Renal pelvis (tissue), 4 donors: ENCODE results near the gene DPP6. TPM values are rescaled to one million over a fixed set of nuclear protein-coding genes. Genes with fewer than 3 reads are reported as not detected.
A peak's percentile ranks its signal among the peaks of the same experiment; 100 is the strongest.

Source experiments
- DNase-seq: peaks from one replicate; pipeline ENCODE4 v3.0.0-alpha.2; 2013
- polyA plus RNA-seq, 3 donors: library from polyadenylated mRNA; unstranded; fragments of 120-200 nt; gene quantifications; one replicate each; pipeline ENCODE4 v1.2.1, GENCODE V29; 2013; ENCODE audit not compliant: insufficient read length in 3 of 3

The DPP6 gene
- polyA plus RNA-seq, 3 donors: 33.5 to 49.0 (median 44.4) TPM

DNA sequence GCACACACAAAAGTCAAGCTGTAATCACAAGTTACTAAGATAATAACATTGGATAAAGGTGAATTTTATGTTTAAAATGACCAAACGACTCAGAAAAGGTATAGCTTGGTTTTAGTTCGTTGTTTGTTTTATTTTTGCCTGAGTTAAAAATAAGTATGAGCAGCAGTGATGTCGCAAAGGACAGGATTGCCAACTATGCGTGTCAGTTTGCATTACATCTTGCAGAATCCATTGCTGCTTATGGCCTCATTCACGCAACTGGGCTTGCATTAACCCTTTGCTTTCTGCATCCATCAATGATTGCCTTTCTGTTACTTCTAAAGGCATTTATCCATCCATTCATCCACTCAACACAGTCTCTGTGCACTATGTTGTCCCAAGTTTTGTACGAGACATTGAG lies 389.6 kb downstream of the DPP6 start:
- DNase-seq: no peak

DNA sequence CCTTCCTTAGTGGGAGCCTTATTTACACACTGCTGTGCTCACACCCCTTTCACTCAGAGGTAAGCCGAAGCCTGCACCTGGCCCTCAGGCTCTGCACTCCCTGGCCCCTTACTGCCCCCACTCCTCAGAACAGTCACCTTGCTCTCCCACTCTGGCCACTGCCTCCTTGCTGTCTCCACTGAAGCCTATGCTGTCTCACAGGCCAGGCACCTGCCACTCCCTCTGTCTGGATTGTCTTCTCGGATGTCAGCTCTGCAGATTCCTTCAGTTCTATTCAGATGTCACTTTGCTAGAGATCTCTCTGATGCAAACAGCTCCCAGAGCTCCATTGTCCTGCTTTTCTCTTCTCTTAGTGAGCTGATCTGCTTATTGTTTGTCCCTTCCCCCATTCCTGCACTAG lies 390.7 kb downstream of the DPP6 start:
- DNase-seq: no peak

GRCh38 chr7:154450451-154450850 lies 398.3 kb downstream of the DPP6 start:
- no peak for DNase-seq

DNA sequence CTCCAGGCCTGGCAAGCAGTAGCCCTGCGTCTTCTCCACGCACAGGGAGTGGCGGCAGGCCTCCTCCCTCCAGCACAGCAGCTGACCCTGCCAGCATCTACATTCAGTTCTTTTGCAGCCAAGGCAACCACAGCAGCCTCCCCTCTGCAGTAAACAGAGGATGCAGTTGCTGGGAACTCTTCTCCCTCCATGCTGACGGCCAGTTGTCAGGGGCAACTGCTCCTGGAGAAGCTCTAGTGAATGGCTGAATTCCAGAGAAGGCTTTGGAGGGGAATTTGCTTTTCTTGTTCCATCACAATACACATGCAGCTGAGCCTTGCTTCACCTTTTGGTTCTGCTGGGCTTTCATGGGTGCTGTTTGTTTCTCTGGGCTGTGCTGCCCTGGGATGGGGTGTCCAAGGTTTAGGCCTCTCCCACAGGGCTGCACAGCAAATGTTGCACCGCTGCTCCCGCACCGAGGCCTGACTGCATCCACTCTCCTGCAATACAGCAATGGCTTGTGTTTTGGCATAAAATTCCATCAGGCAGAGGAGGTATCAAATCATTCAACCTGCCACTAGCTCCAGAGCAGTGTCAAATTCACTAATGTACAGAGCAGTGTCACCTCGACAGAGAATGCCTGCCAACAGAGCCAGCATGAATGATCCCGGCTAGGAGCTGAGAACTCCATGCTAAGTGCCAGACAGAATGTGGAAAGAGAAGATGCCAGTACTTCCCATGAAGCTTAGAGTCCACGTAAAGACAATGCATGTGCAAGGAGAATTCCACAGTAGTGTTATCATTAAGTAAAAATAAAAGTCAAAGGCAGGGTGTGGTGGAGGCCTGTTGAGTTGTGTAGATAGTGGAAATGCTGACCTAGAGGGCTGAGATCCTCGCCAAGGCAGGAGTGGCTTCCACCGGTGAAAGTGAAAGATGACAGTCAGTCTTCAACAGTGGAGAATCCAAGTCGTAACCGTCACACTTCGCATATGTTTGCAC lies 399.6 kb downstream of the DPP6 start:
- DNase-seq: no peak

DNA sequence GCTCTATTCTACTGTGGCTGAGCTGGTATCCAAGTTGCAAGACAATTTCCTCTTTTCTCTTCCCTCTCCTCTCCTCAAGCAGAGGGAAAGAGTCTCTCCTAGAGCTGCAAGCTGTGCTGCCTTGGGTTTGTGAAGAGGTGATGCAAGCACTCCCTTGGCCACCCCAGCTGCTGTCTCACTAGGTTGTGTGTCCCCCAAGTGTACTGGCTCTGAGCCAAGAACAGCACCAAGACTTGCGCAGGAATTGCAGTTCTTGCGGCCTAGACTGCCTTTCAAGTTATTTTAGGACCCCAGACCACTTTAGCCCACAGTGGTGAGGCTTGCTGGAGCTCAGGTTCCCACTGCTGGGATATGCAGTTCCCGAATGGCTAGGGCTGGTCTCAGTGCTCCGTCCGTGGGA lies 411.6 kb downstream of the DPP6 start:
- DNase-seq: no peak

DNA sequence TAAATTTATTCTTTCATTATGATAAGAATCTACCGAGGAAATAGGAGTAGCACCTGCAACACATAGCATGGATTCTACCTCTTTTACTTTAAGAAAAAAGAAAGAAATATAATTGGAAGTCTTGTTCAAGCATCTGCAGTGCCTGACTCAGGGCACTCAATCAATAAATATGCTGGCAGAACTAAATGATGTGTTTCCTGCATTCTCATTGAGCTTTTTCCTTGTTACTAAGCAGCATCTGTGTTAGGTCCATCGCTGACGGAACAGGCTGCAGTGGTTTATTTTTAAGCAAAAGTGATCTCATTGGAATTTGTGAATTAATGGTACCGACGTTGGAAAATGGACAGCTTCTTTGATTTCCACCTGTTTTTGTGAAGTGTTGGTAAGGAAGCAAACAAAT lies 417.5 kb downstream of the DPP6 start:
- no peak for DNase-seq

DNA sequence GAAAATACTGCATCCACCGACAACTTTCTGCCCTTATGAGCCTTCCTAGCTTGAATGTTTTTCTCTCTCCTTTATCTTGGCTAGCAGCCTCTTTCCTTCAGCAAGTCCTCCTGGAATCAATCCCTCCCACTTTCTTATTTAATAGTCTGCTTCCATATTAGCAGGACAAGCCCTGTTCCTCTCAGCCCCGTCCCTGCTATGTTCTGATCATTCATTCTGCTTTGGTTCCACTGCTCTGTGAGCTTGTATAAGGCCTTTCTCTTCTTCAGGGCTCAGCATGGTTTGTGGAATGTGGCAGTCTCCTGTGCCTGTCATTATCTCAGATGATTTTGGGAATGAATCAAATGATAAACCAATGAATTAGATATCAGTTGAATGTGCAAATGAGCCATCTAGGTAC lies 420.1 kb downstream of the DPP6 start:
- no peak for DNase-seq

DNA sequence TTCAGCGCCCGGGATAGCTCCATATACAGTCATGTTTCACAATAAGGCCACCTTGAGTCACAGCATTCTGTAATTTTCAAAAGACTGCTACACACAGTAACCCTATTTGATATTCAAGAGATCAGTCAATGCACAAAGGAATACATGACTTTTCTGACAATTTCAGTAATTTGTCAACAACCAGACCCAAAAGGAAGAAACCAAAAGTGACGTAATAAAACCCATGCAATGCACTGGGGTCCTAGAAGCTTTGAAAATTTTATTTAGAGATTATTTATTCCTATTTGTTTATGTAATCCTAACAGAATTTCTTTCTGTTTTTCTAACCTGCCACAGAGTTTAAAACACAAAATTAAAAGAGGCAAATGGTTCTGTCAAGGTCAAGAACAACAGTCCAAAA lies 421.2 kb downstream of the DPP6 start:
- DNase-seq: no peak

- DNase-seq: no peak
These were observed 422.8 kb downstream of the DPP6 start for GRCh38 chr7:154474903-154475520.

DNA sequence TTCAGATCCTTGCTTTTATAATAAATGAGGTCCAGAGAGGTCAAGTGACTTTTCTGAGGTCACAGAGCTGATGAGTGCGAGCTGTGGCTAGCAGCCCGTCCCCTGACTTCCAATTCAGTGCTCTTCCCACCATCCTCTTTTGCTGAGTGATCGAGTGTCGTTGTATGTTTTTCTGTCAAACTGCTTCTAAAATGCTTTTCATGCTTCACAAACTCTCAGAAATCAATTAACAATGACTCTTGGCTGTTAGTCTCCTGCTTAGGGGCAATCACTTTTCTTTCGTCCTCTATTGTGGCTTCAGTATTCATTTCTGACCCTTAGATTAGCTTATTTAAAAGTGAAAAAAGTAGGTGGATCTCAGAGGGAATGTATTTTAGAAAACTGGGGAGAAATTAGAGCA lies 423.7 kb downstream of the DPP6 start:
- no peak for DNase-seq

GRCh38 chr7:154480817-154481216 lies 428.6 kb downstream of the DPP6 start:
- DNase-seq: no peak

DNA sequence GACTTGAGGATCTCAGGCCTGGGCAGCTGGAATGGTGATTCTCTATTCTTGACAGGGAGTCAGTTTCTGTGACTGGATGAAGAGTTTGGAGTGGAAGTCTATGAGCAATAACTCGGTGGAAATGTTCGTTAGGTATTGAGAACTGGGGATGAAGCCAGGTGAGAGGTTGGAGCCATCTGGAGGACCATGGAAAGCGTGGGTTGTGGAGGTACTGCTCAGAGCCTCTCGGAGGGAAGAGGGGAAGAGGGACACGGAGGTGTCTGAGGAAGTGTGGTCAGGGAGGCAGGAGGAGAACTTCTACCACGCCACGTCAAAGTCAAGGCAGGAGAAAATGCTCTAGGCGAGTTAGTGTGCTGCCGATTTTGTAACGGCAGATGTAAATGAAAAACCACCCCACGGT lies 430.7 kb downstream of the DPP6 start:
- no peak for DNase-seq

GRCh38 chr7:154484406-154484805 lies 432.2 kb downstream of the DPP6 start:
- DNase-seq: no peak

DNA sequence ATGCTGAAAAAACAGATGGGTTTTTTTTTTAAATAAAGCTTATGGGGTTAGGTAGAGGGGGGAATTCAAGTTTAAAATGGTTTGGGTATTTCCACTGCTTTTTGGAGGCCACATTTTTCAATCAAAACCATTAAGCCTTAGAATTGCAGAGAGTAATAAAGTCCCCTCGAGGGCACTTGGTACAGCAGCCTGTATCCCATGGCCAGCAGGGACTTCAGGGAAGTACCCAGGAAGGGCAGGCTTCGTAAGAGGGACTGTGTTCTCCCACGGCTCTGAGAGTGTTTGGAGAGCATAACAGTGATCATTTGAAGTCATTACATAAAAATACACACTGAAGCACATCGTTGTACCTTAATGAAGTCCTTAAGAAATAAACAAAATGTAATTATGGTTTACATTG lies 432.7 kb downstream of the DPP6 start:
- DNase-seq: no peak

DNA sequence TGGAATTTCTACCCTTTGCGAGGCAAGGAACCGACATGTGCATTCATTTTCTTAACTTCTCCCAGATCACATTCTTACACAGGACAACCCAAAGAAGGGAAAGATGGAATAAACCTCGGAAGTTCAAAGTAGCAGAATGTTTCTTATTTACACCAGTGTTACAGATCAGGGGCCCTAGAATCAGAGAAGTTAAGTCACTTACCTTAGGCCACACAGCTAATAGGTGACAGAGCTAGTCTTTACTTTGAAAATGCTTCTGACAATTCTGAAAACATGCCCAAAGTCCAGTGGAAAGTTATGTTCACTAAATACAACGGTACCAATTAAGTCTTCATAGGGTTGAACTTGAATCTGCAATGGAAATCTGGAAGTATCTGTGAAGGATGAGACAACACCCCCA lies 437.7 kb downstream of the DPP6 start:
- DNase-seq: no peak

DNA sequence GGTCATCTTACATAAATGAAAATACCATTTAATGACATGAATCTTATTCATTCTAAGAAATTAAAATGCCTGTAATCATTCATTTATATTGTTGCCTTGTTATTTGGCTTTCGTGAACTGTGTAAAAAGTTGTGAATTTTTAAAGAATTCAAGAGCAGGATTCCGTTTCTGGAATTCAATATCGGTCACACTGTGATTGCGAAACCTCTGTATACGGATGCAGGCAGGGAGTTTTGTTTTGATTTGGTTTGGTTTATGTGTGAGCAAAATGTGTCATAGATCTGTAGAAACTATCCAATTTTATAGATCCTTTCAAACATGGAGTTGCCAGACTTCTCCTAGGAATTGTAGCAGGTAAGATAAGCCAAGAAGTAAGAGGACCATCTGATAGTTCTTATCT lies 441.4 kb downstream of the DPP6 start:
- no peak for DNase-seq

DNA sequence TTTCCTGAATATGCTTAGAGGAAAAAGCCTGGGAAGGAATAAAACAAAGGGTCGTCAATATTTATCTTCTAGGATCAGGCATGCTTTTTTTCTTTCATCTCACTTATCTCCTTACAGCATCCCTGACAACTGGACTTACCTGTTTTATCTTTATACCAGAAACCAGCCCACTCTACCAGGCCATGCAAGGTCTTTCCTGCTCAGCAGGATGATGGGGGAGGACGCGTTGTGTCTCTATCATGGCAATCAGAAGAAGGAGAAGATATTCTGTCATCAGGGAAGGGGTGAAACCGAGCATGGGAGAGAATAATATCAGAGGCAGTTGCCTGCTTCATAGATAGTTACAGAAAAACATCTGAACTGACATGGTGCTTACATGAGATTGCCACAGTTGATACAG lies 445.6 kb downstream of the DPP6 start:
- no peak for DNase-seq

DNA sequence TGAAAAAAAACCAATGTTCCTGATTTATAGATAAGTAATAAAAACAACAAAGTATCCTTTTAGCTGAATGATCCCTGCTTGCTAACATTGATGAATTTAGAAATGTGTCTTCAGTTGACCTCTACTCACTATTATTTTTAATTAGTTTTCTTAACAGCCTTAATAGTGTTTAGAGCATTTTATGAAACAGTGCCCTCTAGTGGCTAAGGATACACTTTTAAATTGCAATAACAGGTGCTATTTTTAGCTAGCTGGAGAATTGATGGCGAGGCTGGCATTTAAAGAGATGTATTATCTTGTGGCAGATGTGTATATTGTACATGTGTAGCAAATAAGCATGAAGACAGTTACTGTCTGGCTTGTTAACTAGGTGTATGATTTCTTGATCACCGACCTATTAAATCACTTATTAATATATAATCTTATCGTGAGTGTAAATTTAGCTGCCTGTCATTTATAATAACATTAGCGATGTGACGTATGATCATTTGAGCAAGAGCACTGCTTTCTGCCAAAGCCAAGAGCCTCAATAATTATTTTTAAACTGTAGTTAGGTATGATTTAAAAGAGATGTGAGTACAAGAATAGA lies 451.9 kb downstream of the DPP6 start:
- DNase-seq: peak; percentile 36

GRCh38 chr7:154504918-154505317 lies 452.7 kb downstream of the DPP6 start:
- no peak for DNase-seq

GRCh38 chr7:154505362-154505761 lies 453.2 kb downstream of the DPP6 start:
- no peak for DNase-seq

GRCh38 chr7:154509192-154509591 lies 457.0 kb downstream of the DPP6 start:
- DNase-seq: no peak

DNA sequence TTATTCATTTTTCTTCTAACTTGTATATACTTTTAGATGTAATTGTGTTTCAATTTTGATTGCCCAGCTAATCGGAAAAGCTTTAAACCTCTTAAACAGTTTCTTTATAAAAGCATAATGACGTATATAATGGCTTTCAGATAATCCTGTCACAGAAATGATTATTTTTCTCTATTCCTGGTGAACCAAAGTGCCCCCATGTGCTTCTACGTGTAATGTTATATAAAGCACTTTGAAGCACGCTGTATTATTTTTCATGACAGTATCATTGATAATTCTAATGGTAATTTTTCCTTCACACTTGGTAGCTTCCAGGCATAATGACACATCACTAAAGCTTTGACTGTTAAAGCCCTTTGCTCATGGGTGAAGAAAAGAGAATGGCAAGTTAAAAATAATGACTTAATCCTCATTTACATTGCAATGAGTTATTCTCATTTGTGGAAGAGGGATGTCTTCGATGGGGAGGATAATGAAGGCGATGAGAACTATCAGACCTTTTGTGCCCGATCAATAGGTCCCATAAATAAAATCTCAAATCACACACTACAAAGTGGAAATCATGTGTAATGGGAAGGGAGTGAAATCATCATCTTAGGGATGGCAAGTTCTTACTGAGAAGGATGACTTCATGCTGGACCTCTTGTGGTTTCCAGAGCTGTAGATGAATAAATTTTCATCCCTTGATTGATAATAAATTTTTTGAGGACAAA lies 460.1 kb downstream of the DPP6 start:
- no peak for DNase-seq
